Thyroid gland (tissue), 4 donors: Measurements from ENCODE around the gene CSTPP1. TPM values are rescaled to one million over a fixed set of nuclear protein-coding genes. Genes with fewer than 3 reads are reported as not detected.

ENCODE experiments used
- DNase-seq, 2 donors: peaks; one replicate each; pipeline ENCODE4 v3.0.0-alpha.2; 2019
- H3K27ac ChIP-seq, 3 donors: fragments of 200-600 bp; sonication (generic); 1 replicate in 2 of 3; 2 replicates in 1 of 3; pipeline ENCODE4 v1.5.1; 2016 to 2019; ENCODE audit warnings: mild to moderate bottlenecking in 1 of 3, moderate library complexity in 1 of 3
- H3K27me3 ChIP-seq: fragments of 200-600 bp; sonication (generic); one replicate; pipeline ENCODE4 v1.5.1; 2019
- H3K36me3 ChIP-seq, 2 donors: fragments of 200-600 bp; sonication (generic); one replicate each; pipeline ENCODE4 v1.5.1; 2016 to 2019
- H3K4me1 ChIP-seq, 2 donors: fragments of 200-600 bp; sonication (generic); one replicate each; pipeline ENCODE4 v1.5.1; 2017 to 2019
- H3K4me3 ChIP-seq, 3 donors: fragments of 200-600 bp; sonication (generic); replicated peaks in 1 of 3; 1 replicate in 2 of 3; 2 replicates in 1 of 3; pipeline ENCODE4 v1.5.1; 2016; ENCODE audit warnings: mild to moderate bottlenecking in 1 of 3
- H3K9me3 ChIP-seq: fragments of 200-600 bp; sonication (generic); one replicate; pipeline ENCODE4 v1.5.1; 2017
- CTCF ChIP-seq, 6 experiments: fragments of 200-600 bp in 3 of 6; fragments of 450-650 bp in 3 of 6; sonication (generic) in 3 of 6; IDR thresholded peaks; one replicate each; pipeline ENCODE4 v1.5.1; 2016 to 2019; ENCODE audit warnings: antibody characterized with exemption in 6 of 6, mild to moderate bottlenecking in 2 of 6, inconsistent platforms in 1 of 6, moderate library complexity in 1 of 6
- POLR2A ChIP-seq, 2 donors: fragments of 450-650 bp; IDR thresholded peaks; one replicate each; pipeline ENCODE4 v1.6.1; 2017; ENCODE audit warnings: antibody characterized with exemption in 2 of 2, mild to moderate bottlenecking in 2 of 2, moderate library complexity in 1 of 2
- WGBS, 2 donors: methylation state at CpG; one replicate each; pipeline ENCODE4 v1.1.5; 2017; 5-methylcytosine and 5-hydroxymethylcytosine counted together
- intact Hi-C: fragments of 100-400 bp; cut with DNase I; formaldehyde crosslinking; loops from one replicate; pipeline ENCODE4 v1.15.1; 2023
- total RNA-seq, 4 donors: library from RNA; depleted of rRNA; stranded (reverse); fragments of >200 nt; gene quantifications; one replicate each; pipeline ENCODE4 v1.2.3, GENCODE V29; 2016

The CSTPP1 gene
- total RNA-seq, 4 donors from 2014 or later, result 29.4 to 65.8 (median 45.7) TPM

- intact Hi-C loops, result no loop called here
- Histone ChIP-seq H3K9me3 (no peaks in the 10 kb centered on the region), H3K4me3 (no peak overlapping the region), H3K27ac (no peak overlapping the region), H3K4me1 (no peaks in the 10 kb centered on the region), H3K36me3 (no peaks in the 10 kb centered on the region), H3K27me3 (no peaks in the 10 kb centered on the region)
- TF ChIP-seq CTCF (IDR thresholded peaks at IDR 0.05) (no peak), POLR2A (IDR thresholded peaks at IDR 0.05) (no peak)
- no peak for DNase-seq
- WGBS, 2 donors, result 88 to 91% methylated on average over 16 to 17 of the region's 20 CpGs
These were observed 220.4 kb downstream of the CSTPP1 start for GRCh38 chr11:47156951-47157350.

- Histone ChIP-seq H3K27me3 (no peaks in the 10 kb centered on the region), H3K4me3 (no peak overlapping the region), H3K36me3 (no peaks in the 10 kb centered on the region), H3K4me1 (no peaks in the 10 kb centered on the region), H3K9me3 (no peaks in the 10 kb centered on the region), H3K27ac (no peak overlapping the region)
- WGBS, 2 donors, result 88 to 89% methylated on average over 8 of the region's 8 CpGs
- no peak for DNase-seq
- intact Hi-C loops, result no loop called here
- TF ChIP-seq POLR2A (IDR thresholded peaks at IDR 0.05) (no peak), CTCF (IDR thresholded peaks at IDR 0.05) (no peak)
These were observed 221.2 kb downstream of the CSTPP1 start for GRCh38 chr11:47157805-47158204.

- intact Hi-C loops, result no loop called here
- Histone ChIP-seq H3K27me3 (no peaks in the 10 kb centered on the region), H3K9me3 (no peaks in the 10 kb centered on the region), H3K27ac (no peak overlapping the region), H3K4me3 (no peak overlapping the region), H3K4me1 (no peaks in the 10 kb centered on the region), H3K36me3 (no peaks in the 10 kb centered on the region)
- WGBS, 2 donors, result 84 to 88% methylated on average over 5 of the region's 5 CpGs
- no peak for DNase-seq
- TF ChIP-seq CTCF (IDR thresholded peaks at IDR 0.05) (no peak), POLR2A (IDR thresholded peaks at IDR 0.05) (no peak)
These were observed 221.7 kb downstream of the CSTPP1 start for GRCh38 chr11:47158242-47158641.

GRCh38 chr11:47160753-47161133, 224.2 kb downstream of the CSTPP1 start:
- WGBS, 2 donors, result 80 to 91% methylated on average over 5 of the region's 5 CpGs
- Histone ChIP-seq H3K36me3 (peaks cover 20 to 24% of the 10 kb centered on the region in 2 donors), H3K27ac (no peak overlapping the region), H3K4me3 (no peak overlapping the region), H3K27me3 (no peaks in the 10 kb centered on the region), H3K4me1 (no peaks in the 10 kb centered on the region), H3K9me3 (no peaks in the 10 kb centered on the region)
- intact Hi-C loops, result loop anchor here (5.0 kb wide), 1 partner anchor 197 kb away; no protein-coding TSS in a partner anchor
- no peak for DNase-seq
- no peak for TF ChIP-seq CTCF (IDR thresholded peaks at IDR 0.05)
- no peak for TF ChIP-seq POLR2A (IDR thresholded peaks at IDR 0.05)

GRCh38 chr11:47161134-47161854, 224.7 kb downstream of the CSTPP1 start:
- 59 to 61% methylated on average over 9 to 14 of the region's 14 CpGs for WGBS, 2 donors

More at GRCh38 chr11:47161134-47161854, 224.7 kb downstream of the CSTPP1 start:
- peaks cover 26 to 29% of the 10 kb centered on the region in 2 donors for H3K36me3 ChIP-seq
- no peaks in the 10 kb centered on the region for H3K27me3 ChIP-seq
- no peaks in the 10 kb centered on the region for H3K9me3 ChIP-seq
- intact Hi-C loops, result loop anchor here (5.0 kb wide), 1 partner anchor 196 kb away; no protein-coding TSS in a partner anchor
- TF ChIP-seq POLR2A (IDR thresholded peaks at IDR 0.05) (no peak), CTCF (IDR thresholded peaks at IDR 0.05) (peak in 5 of 6 experiments; percentile 46 to 56 (median 48))
- no peak overlapping the region for H3K4me3 ChIP-seq
- H3K4me1 ChIP-seq, result no peaks in the 10 kb centered on the region
- no peak overlapping the region for H3K27ac ChIP-seq
- DNase-seq, result peak; percentile 51 to 58
